Endodermal cell (in vitro differentiated cells): ENCODE data around the gene CERKL. TPM values are rescaled to one million over a fixed set of nuclear protein-coding genes. Genes with fewer than 3 reads are reported as not detected.

Experiments
- DNase-seq: peaks from one replicate; pipeline ENCODE4 v3.0.0-alpha.2; 2017
- H3K27ac ChIP-seq: 2 replicates; pipeline ENCODE4 v1.5.1; 2013; ENCODE audit warnings: mild to moderate bottlenecking, low read depth, low read length, moderate library complexity
- H3K27me3 ChIP-seq: 2 replicates; pipeline ENCODE4 v1.6.1; 2013; ENCODE audit warnings: mild to moderate bottlenecking, low read length, moderate library complexity; ENCODE audit not compliant: insufficient read depth, control insufficient read depth, poor library complexity, severe bottlenecking
- H3K36me3 ChIP-seq: 2 replicates; pipeline ENCODE4 v1.7.0; 2013; ENCODE audit warnings: mild to moderate bottlenecking, low read length, moderate library complexity; ENCODE audit not compliant: control insufficient read depth, insufficient read depth
- H3K4me1 ChIP-seq: one replicate; pipeline ENCODE4 v1.7.0; 2013; ENCODE audit warnings: low read length; ENCODE audit not compliant: control insufficient read depth, insufficient read depth
- H3K4me3 ChIP-seq: 2 replicates; pipeline ENCODE4 v1.5.1; 2013; ENCODE audit warnings: mild to moderate bottlenecking, low read length, moderate library complexity
- H3K9ac ChIP-seq: 2 replicates; pipeline ENCODE4 v1.6.1; 2013; ENCODE audit warnings: mild to moderate bottlenecking, low read length, moderate library complexity; ENCODE audit not compliant: poor library complexity, severe bottlenecking; ENCODE audit errors: extremely low read depth
- H3K9me3 ChIP-seq: 2 replicates; pipeline ENCODE4 v1.6.1; 2013; ENCODE audit warnings: mild to moderate bottlenecking, low read length, moderate library complexity; ENCODE audit not compliant: control insufficient read depth
- H3K27ac Mint-ChIP-seq: 2 replicates; pipeline ENCODE4 v1.8.0; 2020; ENCODE audit warnings: mixed read lengths
- H3K27me3 Mint-ChIP-seq: 2 replicates; pipeline ENCODE4 v1.8.0; 2021; ENCODE audit warnings: mild to moderate bottlenecking, mixed read lengths; ENCODE audit not compliant: insufficient read depth
- H3K36me3 Mint-ChIP-seq: 2 replicates; pipeline ENCODE4 v1.8.0; 2020; ENCODE audit warnings: low read depth, mixed read lengths
- H3K4me1 Mint-ChIP-seq: 2 replicates; pipeline ENCODE4 v1.8.0; 2020; ENCODE audit warnings: mixed read lengths
- H3K4me3 Mint-ChIP-seq: 2 replicates; pipeline ENCODE4 v1.8.0; 2020; ENCODE audit warnings: mild to moderate bottlenecking, moderate library complexity, mixed read lengths
- H3K9me3 Mint-ChIP-seq: 2 replicates; pipeline ENCODE4 v1.8.0; 2020; ENCODE audit warnings: mild to moderate bottlenecking, mixed read lengths
- WGBS, 2 experiments: methylation state at CpG; one replicate each; pipeline versions ENCODE4 v1.1.5 to v1.1.7; 2013; ENCODE audit warnings: missing lambda C conversion rate in 2 of 2, mixed read lengths in 1 of 2; ENCODE audit not compliant: insufficient coverage in 1 of 2, insufficient read length in 1 of 2; 5-methylcytosine and 5-hydroxymethylcytosine counted together
- total RNA-seq, 2 donors: library from RNA; stranded (reverse); fragmentation: NEBNext Ultra II Directional in 1 of 2; extraction: Animal tissue kit (Norgen Biotek cat#: 25700) in 1 of 2; gene quantifications; 2 replicates in 1 of 2; 3 replicates in 1 of 2; pipeline ENCODE4 v1.2.1, GENCODE V29; 2021
- TF ChIP-seq, protein P1 (sequence below): fragments of 200-600 bp; sonication (generic); conservative IDR thresholded peaks from 2 replicates; pipeline ENCODE4 v1.5.0; 2021; ENCODE audit warnings: antibody characterized with exemption, mild to moderate bottlenecking

The CERKL gene
- total RNA-seq, 2 donors from 2014 or later = 0.20 to 0.31 TPM

DNA sequence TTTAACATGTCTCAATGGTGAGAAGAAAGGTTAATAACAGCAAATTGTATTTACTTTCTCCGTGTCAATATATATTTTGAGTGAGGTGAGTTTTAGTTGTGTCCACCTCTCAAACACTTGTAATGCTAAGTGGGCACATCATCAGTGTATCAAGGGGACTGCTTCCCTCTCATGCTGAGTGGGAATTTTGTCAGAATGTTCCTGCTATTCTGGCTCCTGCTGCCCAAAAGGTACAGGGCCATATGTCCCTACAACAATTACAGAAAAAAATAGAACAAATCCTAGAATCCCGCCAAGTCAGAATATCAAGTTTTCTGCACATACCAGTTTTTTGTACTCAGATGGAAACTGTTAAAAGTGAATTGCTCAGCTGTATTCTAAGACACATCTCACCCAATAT lies 5.4 kb upstream of the CERKL start:
- TF ChIP-seq, protein P1, sequence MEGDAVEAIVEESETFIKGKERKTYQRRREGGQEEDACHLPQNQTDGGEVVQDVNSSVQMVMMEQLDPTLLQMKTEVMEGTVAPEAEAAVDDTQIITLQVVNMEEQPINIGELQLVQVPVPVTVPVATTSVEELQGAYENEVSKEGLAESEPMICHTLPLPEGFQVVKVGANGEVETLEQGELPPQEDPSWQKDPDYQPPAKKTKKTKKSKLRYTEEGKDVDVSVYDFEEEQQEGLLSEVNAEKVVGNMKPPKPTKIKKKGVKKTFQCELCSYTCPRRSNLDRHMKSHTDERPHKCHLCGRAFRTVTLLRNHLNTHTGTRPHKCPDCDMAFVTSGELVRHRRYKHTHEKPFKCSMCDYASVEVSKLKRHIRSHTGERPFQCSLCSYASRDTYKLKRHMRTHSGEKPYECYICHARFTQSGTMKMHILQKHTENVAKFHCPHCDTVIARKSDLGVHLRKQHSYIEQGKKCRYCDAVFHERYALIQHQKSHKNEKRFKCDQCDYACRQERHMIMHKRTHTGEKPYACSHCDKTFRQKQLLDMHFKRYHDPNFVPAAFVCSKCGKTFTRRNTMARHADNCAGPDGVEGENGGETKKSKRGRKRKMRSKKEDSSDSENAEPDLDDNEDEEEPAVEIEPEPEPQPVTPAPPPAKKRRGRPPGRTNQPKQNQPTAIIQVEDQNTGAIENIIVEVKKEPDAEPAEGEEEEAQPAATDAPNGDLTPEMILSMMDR = no peak
- H3K27me3 ChIP-seq = peaks cover 34% of the 10 kb centered on the region
- peaks cover 2% of the 10 kb centered on the region for H3K4me1 ChIP-seq
- H3K36me3 Mint-ChIP-seq = no peaks in the 10 kb centered on the region
- H3K9me3 ChIP-seq = peaks cover 9% of the 10 kb centered on the region
- no peaks in the 10 kb centered on the region for H3K36me3 ChIP-seq
- no peak overlapping the region for H3K9ac ChIP-seq
- WGBS, 2 experiments = 79 to 86% methylated on average over 2 of the region's 2 CpGs
- H3K27ac ChIP-seq = no peak overlapping the region
- DNase-seq = no peak
- H3K4me3 Mint-ChIP-seq = no peak overlapping the region
- H3K9me3 Mint-ChIP-seq = peaks cover 14% of the 10 kb centered on the region
- H3K4me3 ChIP-seq = no peak overlapping the region
- H3K27ac Mint-ChIP-seq = no peak overlapping the region
- peaks cover 11% of the 10 kb centered on the region for H3K4me1 Mint-ChIP-seq
- H3K27me3 Mint-ChIP-seq = peaks cover 57% of the 10 kb centered on the region

DNA sequence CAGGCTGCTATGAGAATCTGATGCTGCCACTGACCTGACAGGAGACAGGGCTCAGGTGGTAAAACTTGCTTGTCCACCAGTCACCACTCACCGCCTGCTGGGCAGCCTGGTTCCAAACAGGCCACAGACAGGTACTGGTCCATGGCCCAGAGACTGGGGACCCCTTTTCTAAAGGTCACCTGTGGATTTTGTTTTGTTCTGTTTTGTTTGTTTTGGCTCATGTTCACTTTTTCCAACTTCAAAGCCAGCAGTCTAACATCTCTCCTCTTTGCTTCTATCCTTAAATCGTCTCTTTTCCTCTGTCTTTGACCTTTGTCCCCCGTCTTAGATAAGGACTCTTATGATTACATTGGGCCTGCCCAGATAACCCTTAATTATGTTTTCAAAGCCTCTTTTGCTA lies 3.3 kb upstream of the CERKL start:
- no peak overlapping the region for H3K4me3 ChIP-seq
- no peaks in the 10 kb centered on the region for H3K9me3 ChIP-seq
- TF ChIP-seq, protein P1 = no peak
- H3K36me3 ChIP-seq = no peaks in the 10 kb centered on the region
- 58 to 74% methylated on average over 2 to 3 of the region's 3 CpGs for WGBS, 2 experiments
- H3K27ac ChIP-seq = no peak overlapping the region
- H3K27ac Mint-ChIP-seq = no peak overlapping the region
- H3K36me3 Mint-ChIP-seq = no peaks in the 10 kb centered on the region
- H3K9me3 Mint-ChIP-seq = peaks cover 2% of the 10 kb centered on the region
- H3K9ac ChIP-seq = no peak overlapping the region
- H3K4me3 Mint-ChIP-seq = no peak overlapping the region
- peaks cover 14% of the 10 kb centered on the region for H3K4me1 Mint-ChIP-seq
- H3K4me1 ChIP-seq = peaks cover 2% of the 10 kb centered on the region
- peaks cover 73% of the 10 kb centered on the region for H3K27me3 Mint-ChIP-seq
- peaks cover 55% of the 10 kb centered on the region for H3K27me3 ChIP-seq
- DNase-seq = no peak

DNA sequence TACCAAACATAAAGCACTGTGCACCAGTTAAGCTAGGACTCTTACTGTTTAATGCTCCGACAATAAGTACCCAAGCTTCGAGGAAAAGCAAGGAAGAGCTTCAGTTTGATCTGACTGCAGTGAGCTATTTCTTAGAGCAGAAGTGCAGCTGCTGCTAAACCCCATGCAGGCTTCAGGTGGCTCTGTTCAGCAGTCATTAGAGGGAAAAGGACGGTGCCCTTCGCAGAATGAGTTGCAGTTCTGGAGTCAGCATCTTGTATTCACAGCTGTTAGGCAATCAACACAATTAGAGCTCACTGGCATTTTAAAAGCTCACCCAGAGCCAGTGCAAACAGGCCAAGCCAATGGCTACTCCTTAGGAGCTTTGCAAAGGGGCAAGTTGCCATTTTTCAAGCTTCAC lies 1.5 kb upstream of the CERKL start:
- 29 to 40% methylated on average over 4 of the region's 4 CpGs for WGBS, 2 experiments
- Mint-ChIP-seq H3K27me3 (peaks cover 88% of the 10 kb centered on the region), H3K4me3 (no peak overlapping the region), H3K27ac (no peak overlapping the region), H3K36me3 (no peaks in the 10 kb centered on the region), H3K4me1 (peaks cover 14% of the 10 kb centered on the region), H3K9me3 (no peaks in the 10 kb centered on the region)
- H3K36me3 ChIP-seq = no peaks in the 10 kb centered on the region
- H3K9me3 ChIP-seq = no peaks in the 10 kb centered on the region
- no peak overlapping the region for H3K27ac ChIP-seq
- H3K9ac ChIP-seq = no peak overlapping the region
- peaks cover 2% of the 10 kb centered on the region for H3K4me1 ChIP-seq
- TF ChIP-seq, protein P1 = no peak
- H3K27me3 ChIP-seq = peaks cover 73% of the 10 kb centered on the region
- DNase-seq = peak; percentile 61
- H3K4me3 ChIP-seq = no peak overlapping the region
